HG02973 (cell line): ENCODE data around the gene PEX5L.

Source experiments
- ATAC-seq: cut with Tn5 transposase; IDR thresholded peaks from one replicate; pipeline ENCODE4 v1.9.1; 2021; ENCODE audit warnings: moderate library complexity; ENCODE audit not compliant: unreplicated experiment

PEX5L gene

DNA sequence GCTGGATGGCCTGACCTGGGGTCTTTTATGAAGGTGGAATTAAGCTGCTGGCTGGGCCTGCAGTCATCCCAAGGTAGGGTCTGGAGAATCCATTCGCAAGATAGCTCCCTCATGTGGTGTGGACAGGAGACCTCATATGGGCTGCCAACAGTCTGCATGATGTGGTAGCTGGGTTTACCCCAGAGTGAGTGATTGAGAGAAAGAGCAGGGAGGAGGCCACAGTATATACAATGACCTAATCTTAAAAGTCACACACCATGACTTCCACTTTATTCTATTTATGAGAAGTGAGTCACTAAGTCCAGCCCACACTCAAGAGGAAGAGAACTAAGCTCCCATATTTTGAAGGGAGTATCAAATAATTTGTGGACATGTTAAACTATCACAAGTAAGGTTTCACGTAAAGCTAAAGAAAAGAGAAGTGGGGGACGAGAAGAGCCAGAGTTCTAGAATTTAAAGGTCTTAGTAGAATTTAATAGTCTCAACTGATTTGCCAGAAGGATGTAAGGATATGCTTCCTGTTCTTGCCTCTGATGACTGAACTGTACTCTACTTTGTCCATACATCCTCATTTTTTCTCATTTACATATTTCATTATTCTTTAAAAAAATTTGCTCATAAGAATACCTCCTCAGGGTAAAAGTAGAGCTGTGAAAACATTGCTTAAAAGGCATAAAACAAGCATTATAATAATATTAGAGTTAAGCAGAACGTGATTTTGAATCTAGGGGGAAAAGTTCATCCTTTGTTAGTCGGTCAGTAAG is 184.4 kb downstream of the PEX5L start:
- ATAC-seq, result peak; percentile 79

DNA sequence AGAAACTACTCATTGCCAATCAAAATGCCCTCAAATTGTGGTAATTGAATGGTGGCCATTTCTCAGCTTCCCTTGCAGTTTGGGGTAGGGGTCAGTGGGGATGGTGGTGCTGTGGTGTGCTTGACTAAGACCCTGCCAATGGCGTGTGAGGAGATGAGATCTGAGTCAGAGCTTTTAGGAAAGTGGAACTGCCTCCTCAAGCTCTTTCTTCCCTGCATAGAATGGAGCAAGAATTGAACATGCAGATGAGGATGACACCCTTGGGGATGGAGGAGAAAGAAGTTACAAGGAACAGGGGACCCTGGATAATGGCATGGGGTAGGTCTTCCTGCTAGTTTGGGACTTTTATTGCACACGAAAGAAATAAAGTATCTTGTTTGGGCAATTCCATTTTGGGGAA is 188.0 kb downstream of the PEX5L start:
- ATAC-seq, result no peak

- no peak for ATAC-seq
Observed at GRCh38 chr3:179842061-179842460, 194.7 kb downstream of the PEX5L start.

GRCh38 chr3:179840985-179841384 is 195.8 kb downstream of the PEX5L start:
- no peak for ATAC-seq

DNA sequence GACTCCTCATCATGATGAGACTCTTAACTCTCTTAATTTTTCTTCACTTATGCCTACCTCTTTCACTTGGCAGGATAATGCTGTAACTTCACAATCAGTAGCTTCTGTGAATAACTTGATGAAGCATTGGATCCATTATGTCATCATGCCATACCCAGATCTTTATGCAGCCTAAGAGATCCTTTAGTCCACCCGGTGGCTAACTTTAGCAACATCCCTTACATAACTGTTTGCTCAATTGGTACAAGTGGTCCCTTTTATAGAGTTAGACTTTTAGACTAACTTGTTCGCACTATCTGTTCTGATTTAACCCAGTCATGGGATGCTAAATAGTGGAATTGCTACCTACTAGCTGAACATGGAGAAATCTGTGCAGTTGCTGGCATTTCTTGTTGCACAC is 199.4 kb downstream of the PEX5L start:
- ATAC-seq, result no peak

- ATAC-seq, result no peak
Observed at GRCh38 chr3:179833294-179833693, 203.4 kb downstream of the PEX5L start.

DNA sequence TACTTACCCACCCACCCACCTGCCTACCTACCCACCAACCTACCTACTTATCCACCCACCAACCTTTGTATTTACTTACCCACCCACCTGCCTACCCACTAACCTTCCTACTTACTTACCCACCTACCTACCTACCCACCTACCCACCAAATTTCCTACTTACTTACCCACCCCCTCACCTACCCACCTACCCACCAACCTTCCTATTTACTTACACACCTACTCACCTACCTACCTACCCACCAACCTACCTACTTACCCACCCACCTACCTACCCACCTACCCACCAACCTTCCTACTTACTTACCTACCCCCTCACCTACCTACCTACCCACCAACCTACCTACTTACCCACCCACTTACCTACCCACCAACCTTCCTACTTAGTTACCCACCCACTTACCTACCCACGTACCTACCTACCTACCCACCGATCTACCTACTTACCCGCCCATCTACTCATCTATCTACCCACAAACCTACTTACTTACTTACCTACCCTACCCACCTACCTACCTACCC is 204.3 kb downstream of the PEX5L start:
- no peak for ATAC-seq

DNA sequence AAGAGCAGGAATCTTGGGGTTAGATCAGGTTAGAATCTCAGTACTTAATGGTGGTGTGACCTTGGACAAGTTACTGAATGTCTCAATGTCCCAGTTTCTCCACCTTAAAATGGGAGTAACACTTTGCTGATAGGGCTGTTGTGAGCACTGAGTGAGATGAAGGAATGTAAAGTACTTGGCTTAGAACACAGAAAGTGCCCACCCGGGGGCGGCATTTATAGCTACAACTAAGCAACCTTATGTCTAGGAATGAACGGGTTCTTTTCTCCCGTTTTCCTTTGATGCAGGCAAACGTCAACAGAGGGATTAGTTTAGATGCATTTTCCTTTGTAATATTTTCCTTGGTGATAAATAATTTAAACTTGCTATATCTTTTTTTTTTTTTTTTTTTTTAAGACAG is 207.3 kb downstream of the PEX5L start:
- no peak for ATAC-seq

DNA sequence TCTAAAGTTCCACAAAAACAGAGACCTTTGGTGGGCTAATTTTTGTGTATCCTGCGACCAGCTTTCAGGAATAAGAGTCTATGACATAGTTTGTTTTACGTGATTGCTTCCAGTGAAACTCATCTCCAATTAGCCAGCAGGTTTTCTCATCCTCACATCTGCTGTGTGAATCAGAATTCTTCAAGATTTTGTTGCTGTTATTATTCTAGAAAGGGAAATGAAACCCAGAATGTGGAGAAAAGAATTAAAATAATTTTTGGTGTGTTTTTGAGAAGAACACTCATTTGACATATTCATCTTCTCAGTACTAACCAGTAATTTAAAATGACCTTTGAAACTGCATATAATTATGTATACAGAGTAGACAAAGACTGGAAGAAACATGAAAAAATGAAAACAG is 208.0 kb downstream of the PEX5L start:
- no peak for ATAC-seq

DNA sequence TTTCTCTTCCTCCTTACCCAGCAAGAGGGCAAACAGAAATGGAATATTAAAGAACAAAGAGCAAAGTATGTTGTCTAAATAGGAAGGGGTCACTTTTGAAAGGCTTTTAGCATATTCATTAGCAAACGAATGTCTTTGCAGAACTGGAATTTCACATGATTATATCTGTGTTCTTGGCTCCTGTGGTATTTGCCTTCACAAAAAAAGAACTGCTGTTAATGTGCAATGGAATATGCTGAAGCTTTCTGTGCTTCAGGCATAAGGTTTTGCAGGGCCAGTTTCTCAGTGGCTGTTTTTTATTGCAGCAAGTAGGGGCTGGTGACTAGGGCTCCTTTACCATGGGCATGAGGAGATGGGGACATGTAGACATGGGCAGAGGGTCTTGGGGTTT is 210.5 kb downstream of the PEX5L start:
- no peak for ATAC-seq

- ATAC-seq, result no peak
Observed at GRCh38 chr3:179825527-179826246, 211.1 kb downstream of the PEX5L start.

DNA sequence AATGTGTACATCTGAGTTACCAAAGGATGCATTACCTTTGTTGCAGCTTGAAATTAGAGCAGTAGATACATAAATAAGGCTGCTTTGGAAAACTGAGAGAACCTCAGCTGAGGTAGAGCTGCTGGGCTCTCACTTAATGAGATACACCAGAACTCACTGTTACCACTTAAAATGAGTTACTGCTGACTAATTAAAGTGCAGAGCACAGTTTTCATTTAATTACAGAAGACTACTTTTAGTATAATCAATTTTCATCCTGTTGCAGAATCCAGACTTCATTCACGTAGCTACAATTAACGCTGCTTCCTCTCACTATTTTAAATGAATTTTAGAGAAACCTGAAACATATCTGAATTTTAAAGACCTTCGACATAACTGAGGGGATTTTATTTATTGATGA is 214.4 kb downstream of the PEX5L start:
- ATAC-seq, result no peak

- no peak for ATAC-seq
Observed at GRCh38 chr3:179819379-179819778, 217.4 kb downstream of the PEX5L start.

GRCh38 chr3:179812096-179812382 is 224.7 kb downstream of the PEX5L start:
- no peak for ATAC-seq

GRCh38 chr3:179811321-179812095 is 225.2 kb downstream of the PEX5L start:
- peak; percentile 68 for ATAC-seq

- no peak for ATAC-seq
Observed at GRCh38 chr3:179809639-179810038, 227.1 kb downstream of the PEX5L start.

- no peak for ATAC-seq
Observed at GRCh38 chr3:179807588-179807987, 229.1 kb downstream of the PEX5L start.

- ATAC-seq, result no peak
Observed at GRCh38 chr3:179806177-179806576, 230.6 kb downstream of the PEX5L start.

DNA sequence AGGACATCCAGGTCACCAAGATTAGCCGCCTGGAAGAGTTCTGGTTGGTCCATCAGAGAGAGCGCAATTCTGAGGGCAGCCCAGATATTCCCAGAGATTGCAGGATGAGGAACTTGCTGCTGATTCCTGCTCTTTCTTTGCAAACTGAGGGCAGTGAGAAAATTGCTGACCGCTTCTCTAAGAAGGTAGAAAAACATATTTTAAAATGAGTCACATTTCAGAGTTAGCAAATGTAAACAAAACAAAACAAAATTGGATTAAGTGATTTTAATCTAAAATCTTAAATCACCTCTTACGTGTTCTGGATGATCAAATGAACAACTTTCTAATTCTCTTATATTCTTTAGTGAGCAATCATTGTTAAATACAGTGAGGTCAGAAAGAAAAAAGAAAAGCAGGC is 234.9 kb downstream of the PEX5L start:
- no peak for ATAC-seq

- no peak for ATAC-seq
Observed at GRCh38 chr3:179801263-179801662, 235.5 kb downstream of the PEX5L start.

DNA sequence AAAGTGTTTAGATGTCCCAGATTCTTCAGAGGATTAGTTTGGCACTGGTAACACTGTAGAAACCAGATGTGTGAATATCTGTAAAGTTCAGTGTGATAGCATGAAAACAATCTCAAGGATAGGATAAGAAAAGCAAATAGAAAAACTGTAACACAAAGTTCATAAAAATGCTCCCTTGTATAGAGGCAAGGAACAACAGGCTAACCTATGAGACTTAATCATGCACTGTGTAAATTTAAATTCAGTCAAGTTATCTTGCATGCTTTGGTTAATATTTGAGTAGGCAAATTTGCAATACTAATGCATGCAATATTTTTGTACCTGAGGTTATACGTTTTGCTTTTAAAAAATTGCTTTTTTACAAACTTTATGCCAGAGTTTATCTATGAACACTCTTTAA is 239.5 kb downstream of the PEX5L start:
- no peak for ATAC-seq

DNA sequence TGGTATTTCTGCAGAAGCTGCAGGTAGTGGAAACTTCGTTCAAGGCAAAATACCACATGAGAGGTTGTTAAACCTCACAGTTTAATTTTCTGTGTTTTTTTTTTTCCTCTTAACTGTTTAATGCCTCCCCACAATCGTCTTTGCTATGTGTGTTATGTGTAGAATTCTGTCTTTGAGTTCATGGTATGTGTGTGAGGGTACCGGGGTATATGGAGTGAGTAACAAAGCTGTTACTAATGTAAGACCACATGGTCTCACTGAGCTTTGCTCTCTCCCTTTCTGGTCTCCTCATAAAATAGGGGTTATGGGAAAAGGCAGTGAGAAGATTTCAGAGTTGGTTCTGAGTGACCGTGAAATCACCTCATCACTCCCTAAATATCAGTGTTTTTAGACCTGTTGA is 240.3 kb downstream of the PEX5L start:
- ATAC-seq, result no peak
